Glutamatergic neuron (in vitro differentiated cells): ENCODE data around the gene SHROOM3. TPM values are rescaled to one million over a fixed set of nuclear protein-coding genes. Genes with fewer than 3 reads are reported as not detected.

Source experiments
- DNase-seq: peaks from one replicate; pipeline ENCODE4 v3.0.0; 2022
- H3K27ac Mint-ChIP-seq: one replicate; pipeline ENCODE4 v1.8.0; 2020; ENCODE audit warnings: mild to moderate bottlenecking, mixed read lengths, inconsistent platforms; ENCODE audit not compliant: unreplicated experiment
- H3K27me3 Mint-ChIP-seq: one replicate; pipeline ENCODE4 v1.8.0; 2020; ENCODE audit warnings: mild to moderate bottlenecking, moderate library complexity, mixed read lengths, inconsistent platforms; ENCODE audit not compliant: unreplicated experiment
- H3K36me3 Mint-ChIP-seq: one replicate; pipeline ENCODE4 v1.8.0; 2020; ENCODE audit warnings: mild to moderate bottlenecking, mixed read lengths, inconsistent platforms; ENCODE audit not compliant: unreplicated experiment
- H3K4me1 Mint-ChIP-seq: one replicate; pipeline ENCODE4 v1.8.0; 2020; ENCODE audit warnings: mild to moderate bottlenecking, low read depth, mixed read lengths, inconsistent platforms; ENCODE audit not compliant: unreplicated experiment
- H3K4me3 Mint-ChIP-seq: one replicate; pipeline ENCODE4 v1.8.0; 2020; ENCODE audit warnings: mild to moderate bottlenecking, mixed read lengths, inconsistent platforms; ENCODE audit not compliant: unreplicated experiment
- H3K9me3 Mint-ChIP-seq: one replicate; pipeline ENCODE4 v1.8.0; 2020; ENCODE audit warnings: mild to moderate bottlenecking, moderate library complexity, mixed read lengths, inconsistent platforms; ENCODE audit not compliant: unreplicated experiment
- total RNA-seq: library from RNA; stranded (reverse); fragmentation: NEBNext Ultra II Directional; extraction: Animal tissue kit (Norgen Biotek cat#: 25700); gene quantifications from one replicate; pipeline ENCODE4 v1.2.1, GENCODE V29; 2021; ENCODE audit not compliant: unreplicated experiment
- TF ChIP-seq, protein P1 (sequence below): fragments of 200-600 bp; sonication (generic); IDR thresholded peaks from one replicate; pipeline ENCODE4 v1.5.0; 2021; ENCODE audit not compliant: partially characterized antibody, unreplicated experiment

SHROOM3 gene
- total RNA-seq, 1 donor from 2014 or later, result 1.9 TPM

DNA sequence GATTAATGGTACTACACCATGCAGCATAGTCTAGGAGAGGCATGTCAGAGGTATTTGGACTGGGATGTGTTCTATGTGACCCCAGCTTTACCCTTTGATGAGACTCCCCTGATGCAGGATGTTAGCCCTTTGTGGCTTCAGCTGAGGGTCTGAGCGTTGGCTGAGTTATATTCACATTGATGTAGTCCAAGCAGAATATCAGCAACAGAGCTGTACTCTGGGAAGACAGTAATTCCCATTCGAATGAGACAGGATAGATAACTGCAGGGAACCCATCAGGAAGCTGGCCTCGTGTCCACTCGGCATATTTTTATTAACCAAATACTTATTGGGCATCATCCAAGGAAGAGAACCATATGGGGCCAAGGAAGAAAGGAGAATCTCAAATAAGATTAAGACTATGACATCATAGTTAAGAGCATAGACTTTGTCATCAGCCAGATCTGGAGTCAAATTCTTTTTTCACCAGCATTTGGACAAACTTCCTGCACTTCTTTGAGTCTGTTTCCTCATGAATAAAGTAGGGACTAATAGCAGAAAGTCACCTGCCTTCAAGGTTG lies 264.8 kb downstream of the SHROOM3 start:
- H3K4me1 Mint-ChIP-seq, result peaks cover 15% of the 10 kb centered on the region
- H3K27me3 Mint-ChIP-seq, result no peaks in the 10 kb centered on the region
- H3K36me3 Mint-ChIP-seq, result no peaks in the 10 kb centered on the region
- no peak overlapping the region for H3K4me3 Mint-ChIP-seq
- no peak for DNase-seq
- H3K27ac Mint-ChIP-seq, result no peak overlapping the region
- no peaks in the 10 kb centered on the region for H3K9me3 Mint-ChIP-seq
- TF ChIP-seq, protein P1, sequence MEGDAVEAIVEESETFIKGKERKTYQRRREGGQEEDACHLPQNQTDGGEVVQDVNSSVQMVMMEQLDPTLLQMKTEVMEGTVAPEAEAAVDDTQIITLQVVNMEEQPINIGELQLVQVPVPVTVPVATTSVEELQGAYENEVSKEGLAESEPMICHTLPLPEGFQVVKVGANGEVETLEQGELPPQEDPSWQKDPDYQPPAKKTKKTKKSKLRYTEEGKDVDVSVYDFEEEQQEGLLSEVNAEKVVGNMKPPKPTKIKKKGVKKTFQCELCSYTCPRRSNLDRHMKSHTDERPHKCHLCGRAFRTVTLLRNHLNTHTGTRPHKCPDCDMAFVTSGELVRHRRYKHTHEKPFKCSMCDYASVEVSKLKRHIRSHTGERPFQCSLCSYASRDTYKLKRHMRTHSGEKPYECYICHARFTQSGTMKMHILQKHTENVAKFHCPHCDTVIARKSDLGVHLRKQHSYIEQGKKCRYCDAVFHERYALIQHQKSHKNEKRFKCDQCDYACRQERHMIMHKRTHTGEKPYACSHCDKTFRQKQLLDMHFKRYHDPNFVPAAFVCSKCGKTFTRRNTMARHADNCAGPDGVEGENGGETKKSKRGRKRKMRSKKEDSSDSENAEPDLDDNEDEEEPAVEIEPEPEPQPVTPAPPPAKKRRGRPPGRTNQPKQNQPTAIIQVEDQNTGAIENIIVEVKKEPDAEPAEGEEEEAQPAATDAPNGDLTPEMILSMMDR, result no peak

DNA sequence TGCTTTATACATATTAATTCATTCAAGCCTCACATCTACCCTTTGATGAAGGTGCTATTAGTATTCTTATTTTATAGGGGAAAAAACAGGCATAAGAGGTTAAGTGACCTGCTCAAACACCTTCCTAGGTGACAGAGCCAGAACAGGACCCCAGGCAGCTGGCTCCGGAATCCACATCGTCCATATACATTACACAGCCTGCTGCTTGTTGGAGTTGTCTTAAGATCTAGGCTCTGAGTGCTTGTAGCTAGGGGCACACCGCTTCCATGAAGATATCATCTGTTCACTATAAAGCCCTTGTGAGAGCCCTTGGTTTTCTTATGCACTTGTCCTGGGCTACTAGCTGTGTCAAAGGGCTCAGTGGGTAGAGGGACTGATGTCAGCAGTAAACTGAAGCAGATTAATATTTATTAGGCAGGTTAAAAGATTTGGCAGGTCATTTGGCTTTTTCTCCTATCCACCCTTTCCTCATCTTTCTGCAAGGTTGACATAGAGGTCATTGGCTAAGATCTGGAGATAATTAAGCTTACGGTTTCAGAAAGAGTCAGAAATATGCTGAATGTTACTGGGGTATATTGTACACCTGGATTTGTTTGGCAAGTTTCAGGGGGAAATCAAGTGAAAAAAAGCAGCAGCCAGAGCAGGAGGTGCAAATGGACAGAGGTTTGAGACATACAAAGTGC lies 267.6 kb downstream of the SHROOM3 start:
- H3K4me1 Mint-ChIP-seq, result peaks cover 6% of the 10 kb centered on the region
- no peaks in the 10 kb centered on the region for H3K36me3 Mint-ChIP-seq
- no peak for DNase-seq

DNA sequence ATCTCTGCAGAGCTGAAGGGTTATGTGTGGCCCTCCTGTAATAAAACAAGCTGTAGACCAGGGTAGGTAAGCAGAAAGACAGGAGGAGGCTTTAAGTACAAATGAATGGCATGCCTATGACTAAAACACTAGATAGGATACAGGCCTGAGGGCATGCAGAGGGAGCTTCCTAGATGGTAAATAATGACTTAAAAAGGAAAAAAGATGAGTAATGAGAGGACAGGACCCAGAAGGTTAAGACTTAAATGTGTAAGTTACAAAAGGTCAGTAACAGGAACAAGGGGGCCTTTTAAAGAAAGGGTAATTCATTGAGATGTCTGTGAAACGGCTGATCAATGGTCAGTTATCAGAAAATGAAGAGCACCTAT lies 268.1 kb downstream of the SHROOM3 start:
- no peak for DNase-seq
- TF ChIP-seq, protein P1, result no peak
- no peak overlapping the region for H3K27ac Mint-ChIP-seq
- H3K36me3 Mint-ChIP-seq, result no peaks in the 10 kb centered on the region
- no peaks in the 10 kb centered on the region for H3K27me3 Mint-ChIP-seq
- peaks cover 6% of the 10 kb centered on the region for H3K4me1 Mint-ChIP-seq
- H3K9me3 Mint-ChIP-seq, result no peaks in the 10 kb centered on the region
- no peak overlapping the region for H3K4me3 Mint-ChIP-seq

More for the DNA sequence above, 267.6 kb downstream of the SHROOM3 start:
- TF ChIP-seq, protein P1, result no peak
- H3K27ac Mint-ChIP-seq, result no peak overlapping the region
- no peaks in the 10 kb centered on the region for H3K9me3 Mint-ChIP-seq
- no peak overlapping the region for H3K4me3 Mint-ChIP-seq
- H3K27me3 Mint-ChIP-seq, result no peaks in the 10 kb centered on the region

DNA sequence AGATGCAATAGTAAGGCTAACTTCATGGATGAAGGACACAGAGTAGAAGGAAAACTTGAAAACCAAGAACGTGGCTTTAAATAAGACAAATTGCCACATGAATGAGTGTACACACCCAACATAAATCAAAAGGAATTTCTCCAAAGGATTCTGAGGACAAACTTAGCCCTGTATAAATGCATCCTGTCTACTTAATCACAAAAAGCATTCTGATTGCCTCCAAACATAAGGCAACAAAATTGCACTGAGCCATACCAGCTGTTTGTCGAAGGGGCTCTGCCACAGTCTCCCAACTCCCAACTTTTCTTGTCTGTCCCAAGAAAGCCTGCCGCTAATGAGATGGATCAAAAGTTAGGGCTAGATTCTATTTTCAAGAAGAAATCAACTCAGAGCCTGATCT lies 268.6 kb downstream of the SHROOM3 start:
- H3K27me3 Mint-ChIP-seq, result no peaks in the 10 kb centered on the region
- H3K27ac Mint-ChIP-seq, result no peak overlapping the region
- DNase-seq, result no peak
- TF ChIP-seq, protein P1, result no peak
- no peaks in the 10 kb centered on the region for H3K9me3 Mint-ChIP-seq
- no peak overlapping the region for H3K4me3 Mint-ChIP-seq
- peaks cover 8% of the 10 kb centered on the region for H3K4me1 Mint-ChIP-seq
- H3K36me3 Mint-ChIP-seq, result no peaks in the 10 kb centered on the region

DNA sequence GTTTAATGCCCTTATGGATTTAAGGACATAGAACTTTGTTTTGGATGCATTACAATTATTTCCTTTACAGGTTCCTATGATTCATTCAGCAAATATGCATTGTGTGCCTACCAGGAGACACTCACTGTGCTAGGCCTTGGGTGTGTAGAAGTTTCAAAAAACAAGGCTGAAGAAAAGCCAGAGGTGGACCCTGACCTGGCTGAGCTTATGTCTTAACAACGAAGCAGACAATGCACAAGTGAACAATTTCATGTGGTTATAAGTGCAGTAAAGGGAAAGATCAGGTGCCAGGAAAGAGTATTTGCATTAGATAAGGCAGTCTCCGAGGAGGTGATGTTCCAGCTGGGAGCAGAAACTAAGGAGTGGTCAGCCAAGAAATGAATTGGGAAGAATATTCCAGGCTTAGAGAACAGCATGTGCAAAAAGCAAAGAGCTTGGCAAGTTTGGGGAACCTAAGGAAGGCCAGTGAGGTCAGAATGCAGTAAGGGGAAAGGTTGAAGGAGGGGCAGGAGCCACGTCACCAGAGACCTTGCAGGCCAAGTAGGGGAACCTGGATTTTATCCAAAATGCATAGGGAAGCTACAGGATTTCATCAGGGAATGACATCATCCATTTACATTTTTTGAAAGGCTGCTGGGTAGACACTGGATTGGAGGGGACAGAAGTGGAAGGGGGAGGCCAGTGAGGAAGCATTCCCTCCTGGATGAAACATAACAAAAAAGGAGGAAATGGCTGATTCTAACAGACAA lies 269.3 kb downstream of the SHROOM3 start:
- H3K36me3 Mint-ChIP-seq, result no peaks in the 10 kb centered on the region
- no peaks in the 10 kb centered on the region for H3K9me3 Mint-ChIP-seq
- no peak for DNase-seq
- H3K27ac Mint-ChIP-seq, result no peak overlapping the region
- peaks cover 3% of the 10 kb centered on the region for H3K27me3 Mint-ChIP-seq
- H3K4me3 Mint-ChIP-seq, result no peak overlapping the region
- TF ChIP-seq, protein P1, result no peak
- H3K4me1 Mint-ChIP-seq, result peaks cover 15% of the 10 kb centered on the region
